DMS153 (cell line): Measurements from ENCODE around the gene AHCYL2.
"Not testable (repeated sequence)": the region's sequence is repeated elsewhere in the genome, so short reads cannot be mapped to it uniquely, and the experiment has no call there.

ENCODE experiments used
- DNase-seq: peaks from one replicate; lab custom pipeline; 2025; lab: John Stamatoyannopoulos, UW

AHCYL2 gene

GRCh38 chr7:129385598-129385997, 160.8 kb downstream of the AHCYL2 start:
- DNase-seq = no peak

- no peak for DNase-seq
These were observed 161.7 kb downstream of the AHCYL2 start for GRCh38 chr7:129386506-129386905.

- DNase-seq = no peak
These were observed 162.7 kb downstream of the AHCYL2 start for GRCh38 chr7:129387537-129387936.

GRCh38 chr7:129388333-129389098, 163.7 kb downstream of the AHCYL2 start:
- no peak for DNase-seq

- DNase-seq = no peak
These were observed 165.0 kb downstream of the AHCYL2 start for GRCh38 chr7:129389829-129390228.

GRCh38 chr7:129390314-129390713, 165.5 kb downstream of the AHCYL2 start:
- no peak for DNase-seq

GRCh38 chr7:129391546-129392171, 166.8 kb downstream of the AHCYL2 start:
- DNase-seq = no peak

GRCh38 chr7:129393255-129393654, 168.4 kb downstream of the AHCYL2 start:
- no peak for DNase-seq

GRCh38 chr7:129394101-129394500, 169.3 kb downstream of the AHCYL2 start:
- DNase-seq = no peak

GRCh38 chr7:129394982-129395914, 170.4 kb downstream of the AHCYL2 start:
- no peak for DNase-seq

- DNase-seq = no peak
These were observed 176.6 kb downstream of the AHCYL2 start for GRCh38 chr7:129401228-129401966.

- no peak for DNase-seq
These were observed 177.4 kb downstream of the AHCYL2 start for GRCh38 chr7:129401967-129402860.

- DNase-seq = no peak
These were observed 180.7 kb downstream of the AHCYL2 start for GRCh38 chr7:129405527-129405926.

GRCh38 chr7:129410238-129410637, 185.4 kb downstream of the AHCYL2 start:
- not testable (repeated sequence) for DNase-seq

GRCh38 chr7:129412501-129412900, 187.7 kb downstream of the AHCYL2 start:
- no peak for DNase-seq

- DNase-seq = no peak
These were observed 192.2 kb downstream of the AHCYL2 start for GRCh38 chr7:129417073-129417472.

- no peak for DNase-seq
These were observed 197.0 kb downstream of the AHCYL2 start for GRCh38 chr7:129421717-129422250.

- no peak for DNase-seq
These were observed 197.9 kb downstream of the AHCYL2 start for GRCh38 chr7:129422727-129423126.

- DNase-seq = no peak
These were observed 199.0 kb downstream of the AHCYL2 start for GRCh38 chr7:129423700-129424410.

- no peak for DNase-seq
These were observed 201.7 kb downstream of the AHCYL2 start for GRCh38 chr7:129426482-129426881.
